Kidney tubule cell (primary cell): Measurements from ENCODE around the gene TMIGD3.

ENCODE experiments used
- DNase-seq: peaks from one replicate; pipeline ENCODE4 v3.0.0-alpha.2; 2018; ENCODE audit warnings: low spot score

TMIGD3 gene

GRCh38 chr1:111507411-111508201, 4.2 kb upstream of the TMIGD3 start:
- peak; percentile 67 for DNase-seq

- no peak for DNase-seq
These were observed 3.1 kb upstream of the TMIGD3 start for GRCh38 chr1:111506561-111506960.

- DNase-seq: no peak
These were observed 2.2 kb upstream of the TMIGD3 start for GRCh38 chr1:111505641-111506119.

- DNase-seq: no peak
These were observed 664 bp upstream of the TMIGD3 start for GRCh38 chr1:111504097-111504496.

GRCh38 chr1:111501645-111502044, 1.8 kb downstream of the TMIGD3 start:
- DNase-seq: no peak

GRCh38 chr1:111499026-111499785, 4.2 kb downstream of the TMIGD3 start:
- DNase-seq: no peak

- no peak for DNase-seq
These were observed 5.8 kb downstream of the TMIGD3 start for GRCh38 chr1:111497592-111497991.

- no peak for DNase-seq
These were observed 7.0 kb downstream of the TMIGD3 start for GRCh38 chr1:111496398-111496797.

GRCh38 chr1:111491070-111491469, 12.4 kb downstream of the TMIGD3 start:
- no peak for DNase-seq

GRCh38 chr1:111490220-111490619, 13.2 kb downstream of the TMIGD3 start:
- DNase-seq: no peak

- DNase-seq: no peak
These were observed 13.8 kb downstream of the TMIGD3 start for GRCh38 chr1:111489604-111490003.

GRCh38 chr1:111488669-111489068, 14.8 kb downstream of the TMIGD3 start:
- DNase-seq: no peak

GRCh38 chr1:111487133-111487532, 16.3 kb downstream of the TMIGD3 start:
- no peak for DNase-seq

- peak; percentile 17 for DNase-seq
These were observed 17.0 kb downstream of the TMIGD3 start for GRCh38 chr1:111486431-111486830.

- DNase-seq: no peak
These were observed 18.9 kb downstream of the TMIGD3 start for GRCh38 chr1:111484391-111485026.

- no peak for DNase-seq
These were observed 19.6 kb downstream of the TMIGD3 start for GRCh38 chr1:111483876-111484275.

- DNase-seq: no peak
These were observed 20.3 kb downstream of the TMIGD3 start for GRCh38 chr1:111483166-111483565.

GRCh38 chr1:111481387-111482221, 21.8 kb downstream of the TMIGD3 start:
- DNase-seq: peak; percentile 71

GRCh38 chr1:111480674-111481073, 22.8 kb downstream of the TMIGD3 start:
- no peak for DNase-seq

- DNase-seq: no peak
These were observed 26.6 kb downstream of the TMIGD3 start for GRCh38 chr1:111476761-111477309.

GRCh38 chr1:111476214-111476613, 27.2 kb downstream of the TMIGD3 start:
- no peak for DNase-seq

GRCh38 chr1:111475701-111476100, 27.7 kb downstream of the TMIGD3 start:
- DNase-seq: no peak
